ENCODE measurements around the gene GSG1.

- TF ChIP-seq POLR2A (IDR thresholded peaks at IDR 0.05; ENCODE audit: control extremely low read depth in 1 of 2, low read depth in 2 of 2, low read length in 2 of 2) (no peak), CTCF (IDR thresholded peaks at IDR 0.05; ENCODE audit: control extremely low read depth in 1 of 3, insufficient read depth in 1 of 3, low read depth in 1 of 3, low read length in 3 of 3) (no peak), USF2 (IDR thresholded peaks at IDR 0.05; ENCODE audit: low read length) (no peak), KDM1A (IDR thresholded peaks at IDR 0.05; ENCODE audit: borderline replicate concordance, low read length) (no peak), BACH1 (IDR thresholded peaks at IDR 0.05; ENCODE audit: low read length) (no peak), SP1 (IDR thresholded peaks at IDR 0.05; ENCODE audit: low read depth, low read length) (no peak), SP4 (IDR thresholded peaks at IDR 0.05; ENCODE audit: low read length) (no peak), TBP (IDR thresholded peaks at IDR 0.05; ENCODE audit: low read depth, low read length) (no peak), TCF12 (IDR thresholded peaks at IDR 0.05; ENCODE audit: low read depth, low read length) (no peak), RBBP5 (IDR thresholded peaks at IDR 0.05; ENCODE audit: borderline replicate concordance, low read depth, low read length) (no peak), PHF8 (conservative IDR thresholded peaks at IDR 0.05; ENCODE audit: low read depth, low read length) (no peak), EZH2 (IDR thresholded peaks at IDR 0.05; ENCODE audit: low read depth, low read length, severe bottlenecking) (no peak), CHD2 (IDR thresholded peaks at IDR 0.05; ENCODE audit: low read length) (no peak)
Measured at GRCh38 chr12:13080266-13080665, 23.2 kb downstream of the GSG1 start.

Data from H1 (cell line).